HepG2 (cell line): ENCODE measurements around the gene PMFBP1. TPM values are rescaled to one million over a fixed set of nuclear protein-coding genes. Genes with fewer than 3 reads are reported as not detected.
A peak's percentile ranks its signal among the peaks of the same experiment; 100 is the strongest.

ENCODE experiments used
- ATAC-seq: fragments of 200-7000 bp; cut with Tn5 transposase; 3 replicates; pipeline ENCODE4 v1.9.1; 2020; ENCODE audit warnings: mild to moderate bottlenecking, moderate library complexity
- BruUV-seq: library from RNA; stranded (reverse); fragments of 400-500 nt; replicated peaks from 2 replicates; lab custom pipeline; 2021; lab: Mats Ljungman, UMichigan
- CTCF ChIA-PET: fragments of 300-600 bp; formaldehyde crosslinking; extraction: SDS; loops from one replicate; lab custom pipeline; 2021; ENCODE audit warnings: low total read pairs, inconsistent platforms, low intra/inter-chr PET ratio; lab: Yijun Ruan, JAX
- POLR2A ChIA-PET: fragments of 350-600 bp; sonication (Branson Sonifier 250); formaldehyde crosslinking; loops from one replicate; lab custom pipeline; 2020; ENCODE audit warnings: antibody characterized with exemption, inconsistent platforms; lab: Yijun Ruan, JAX
- DNase-seq: peaks from one replicate; pipeline ENCODE4 v3.0.0-alpha.2; 2015; ENCODE audit warnings: low spot score
- FAIRE-seq: peaks from 3 replicates; lab custom pipeline; 2011; peaks lifted over from hg19 to GRCh38; lab: Jason Lieb, UNC
- H2AFZ ChIP-seq: one replicate; pipeline ENCODE4 v1.6.1; 2011; ENCODE audit warnings: low read length, inconsistent platforms
- H3K27ac ChIP-seq: fragments of 300-600 bp; 3 replicates; pipeline ENCODE4 v1.8.0; 2011; ENCODE audit warnings: mixed run types, mild to moderate bottlenecking, mixed read lengths, low read length, inconsistent platforms; ENCODE audit not compliant: insufficient read depth; ENCODE audit errors: extremely low read length
- H3K27me3 ChIP-seq, 2 experiments: fragments of 200-600 bp in 1 of 2; 2 replicates in 1 of 2; 3 replicates in 1 of 2; pipeline versions ENCODE4 v1.6.0 to v1.8.0; 2011; ENCODE audit warnings: low read length in 2 of 2, mild to moderate bottlenecking in 2 of 2, moderate library complexity in 2 of 2, inconsistent platforms in 1 of 2; ENCODE audit not compliant: insufficient read depth in 2 of 2, control insufficient read depth in 1 of 2
- H3K36me3 ChIP-seq, 2 experiments: fragments of 200-600 bp in 1 of 2; replicated peaks in 1 of 2; 2 replicates in 1 of 2; 3 replicates in 1 of 2; pipeline versions ENCODE4 v1.5.1 to v1.8.0; 2011; ENCODE audit warnings: low read length in 2 of 2, inconsistent platforms in 1 of 2; ENCODE audit not compliant: insufficient read depth in 2 of 2, control insufficient read depth in 1 of 2
- H3K4me1 ChIP-seq: 2 replicates; pipeline ENCODE4 v1.5.1; 2012; ENCODE audit warnings: low read length, inconsistent platforms; ENCODE audit not compliant: insufficient read depth
- H3K4me2 ChIP-seq: 2 replicates; pipeline ENCODE4 v1.6.0; 2011; ENCODE audit warnings: low read depth, low read length, inconsistent platforms
- H3K4me3 ChIP-seq, 3 experiments: fragments of 200-600 bp in 1 of 3; sonication (generic), shearing (Covaris generic) in 1 of 3; replicated peaks in 1 of 3; 2 replicates each; pipeline ENCODE4 v1.5.1; 2011 to 2016; ENCODE audit warnings: low read length in 3 of 3, inconsistent platforms in 2 of 3, low read depth in 2 of 3, mild to moderate bottlenecking in 2 of 3, control low read depth in 1 of 3, mixed read lengths in 1 of 3; ENCODE audit not compliant: insufficient read depth in 1 of 3
- H3K79me2 ChIP-seq: one replicate; pipeline ENCODE4 v1.6.1; 2011; ENCODE audit warnings: low read length, inconsistent platforms; ENCODE audit not compliant: insufficient read depth
- H3K9ac ChIP-seq: 2 replicates; pipeline ENCODE4 v1.6.0; 2011; ENCODE audit warnings: mild to moderate bottlenecking, low read depth, low read length, inconsistent platforms; ENCODE audit not compliant: insufficient read depth
- H3K9me3 ChIP-seq: 2 replicates; pipeline ENCODE4 v1.5.1; 2012; ENCODE audit warnings: mild to moderate bottlenecking, low read length
- H4K20me1 ChIP-seq: 2 replicates; pipeline ENCODE4 v1.6.0; 2011; ENCODE audit warnings: inconsistent platforms, mild to moderate bottlenecking, low read length, moderate library complexity; ENCODE audit not compliant: insufficient read depth
- ARNT ChIP-seq: fragments of 450-650 bp; IDR thresholded peaks from 2 replicates; pipeline ENCODE4 v1.6.1; 2017
- CEBPZ ChIP-seq: IDR thresholded peaks from 2 replicates; pipeline ENCODE4 v1.6.1; 2012; ENCODE audit warnings: low read length, improper control_type of control experiment
- SOX6 ChIP-seq, 2 experiments: fragments of 450-650 bp in 1 of 2; sonication (generic) in 1 of 2; formaldehyde crosslinking in 1 of 2; IDR thresholded peaks; 2 replicates each; pipeline versions ENCODE4 v1.4.0 to v1.6.1; 2017 to 2020; ENCODE audit warnings: antibody characterized with exemption in 1 of 2, mild to moderate bottlenecking in 1 of 2, missing genetic modification reagents in 1 of 2
- ZNF703 ChIP-seq: sonication (generic); formaldehyde crosslinking; IDR thresholded peaks from 2 replicates; pipeline ENCODE4 v1.5.1; 2020; ENCODE audit warnings: missing genetic modification reagents, mild to moderate bottlenecking, moderate library complexity, borderline replicate concordance
- WGBS: methylation state at CpG from one replicate; pipeline ENCODE4 v1.1.6; 2017; ENCODE audit warnings: low lambda C conversion rate; 5-methylcytosine and 5-hydroxymethylcytosine counted together
- in situ Hi-C: cut with HindIII; loops from 2 replicates; pipeline ENCODE4 v1.10.0; 2017; ENCODE audit warnings: low pct_unique_long_range_greater_than_20kb; ENCODE audit not compliant: extremely low pct_ligation_motif_present
- intact Hi-C: fragments of 100-400 bp; cut with micrococcal nuclease; formaldehyde crosslinking; loops from one replicate; pipeline ENCODE4 v1.10.0; 2022; ENCODE audit not compliant: unreplicated experiment
- polyA plus RNA-seq, 8 experiments: library from polyadenylated mRNA; depleted of rRNA in 3 of 8; stranded (reverse) in 7 of 8; unstranded in 1 of 8; fragments of >200 nt; fragmentation: Illumina TruSeq in 4 of 8; extraction: Trizol in 4 of 8; gene quantifications; 2 replicates each; pipeline versions ENCODE4 v1.2.1 to v1.2.3, GENCODE V29; 2011 to 2016; ENCODE audit warnings: low read depth in 4 of 8, missing spikeins in 1 of 8, mixed read lengths in 1 of 8; ENCODE audit not compliant: insufficient read depth in 1 of 8
- total RNA-seq, 5 experiments: library from RNA; depleted of rRNA; stranded (reverse); fragments of >200 nt; fragmentation: Illumina TruSeq; extraction: Trizol; gene quantifications; 2 replicates each; pipeline ENCODE4 v1.2.3, GENCODE V29; 2016; ENCODE audit warnings: low read depth in 1 of 5

The PMFBP1 gene
- total and polyA plus RNA-seq, 2 of the 13 experiments (the other 11 are each of a cell fraction or from before 2014, with no cell fraction given), result 1.9 to 3.8 TPM

- H3K4me2 ChIP-seq, result no peak overlapping the region
- peaks cover 42% of the 10 kb centered on the region for H3K4me1 ChIP-seq
- no peak overlapping the region for H2AFZ ChIP-seq
- ATAC-seq (no peak), FAIRE-seq (peak; percentile 4), DNase-seq (no peak)
- TF ChIP-seq ZNF703 (CRISPR knock-in tag), result no peak
- TF ChIP-seq CEBPZ, result no peak
- no peak for TF ChIP-seq SOX6 (IDR thresholded peaks at IDR 0.05)
- no peak for TF ChIP-seq SOX6 (CRISPR knock-in tag; IDR thresholded peaks at IDR 0.05)
- TF ChIP-seq ARNT, result no peak
- no peaks in the 10 kb centered on the region for H3K36me3 ChIP-seq
- no TSS peak for BruUV-seq
- H3K9ac ChIP-seq, result no peak overlapping the region
- no peaks in the 10 kb centered on the region for H3K27me3 ChIP-seq
- in situ Hi-C loops (no loop called here), intact Hi-C loops (no loop called here)
- H3K79me2 ChIP-seq, result no peaks in the 10 kb centered on the region
- H3K9me3 ChIP-seq, result no peaks in the 10 kb centered on the region
- 80% methylated on average over 5 of the region's 5 CpGs for WGBS
- ChIA-PET POLR2A (no interaction called here), CTCF (no interaction called here)
- no peak overlapping the region for H3K27ac ChIP-seq
- no peak overlapping the region for H3K4me3 ChIP-seq
- no peaks in the 10 kb centered on the region for H4K20me1 ChIP-seq
Observed at GRCh38 chr16:72221630-72222024, 49.7 kb upstream of the PMFBP1 start.
